A673 (cell line): Measurements from ENCODE around the gene CXADR.

ENCODE experiments used
- CTCF ChIP-seq: fragments of 300-800, 200-600 bp; sonication (generic); conservative IDR thresholded peaks from 2 replicates; pipeline ENCODE4 v1.5.1; 2017; ENCODE audit warnings: low read depth, mild to moderate bottlenecking, antibody characterized with exemption, low read length, moderate library complexity, mixed read lengths
- EZH2 ChIP-seq: fragments of 200-600 bp; sonication (generic); IDR thresholded peaks from 2 replicates; pipeline ENCODE4 v1.6.1; 2017; ENCODE audit warnings: borderline replicate concordance, low read depth, mild to moderate bottlenecking, mixed read lengths, antibody characterized with exemption, low read length; ENCODE audit not compliant: poor library complexity, severe bottlenecking

- TF ChIP-seq CTCF = no peak
- no peak for TF ChIP-seq EZH2
These were observed 26.5 kb downstream of the CXADR start for GRCh38 chr21:17539323-17539722.
